A673 (cell line): ENCODE data around the gene C13orf42.

Source experiments
- CTCF ChIP-seq: fragments of 300-800, 200-600 bp; sonication (generic); conservative IDR thresholded peaks from 2 replicates; pipeline ENCODE4 v1.5.1; 2017; ENCODE audit warnings: low read depth, mild to moderate bottlenecking, antibody characterized with exemption, low read length, moderate library complexity, mixed read lengths
- EZH2 ChIP-seq: fragments of 200-600 bp; sonication (generic); IDR thresholded peaks from 2 replicates; pipeline ENCODE4 v1.6.1; 2017; ENCODE audit warnings: borderline replicate concordance, low read depth, mild to moderate bottlenecking, mixed read lengths, antibody characterized with exemption, low read length; ENCODE audit not compliant: poor library complexity, severe bottlenecking

- no peak for TF ChIP-seq CTCF
- no peak for TF ChIP-seq EZH2
These were observed 19.3 kb upstream of the C13orf42 start for GRCh38 chr13:51130348-51130747.
